Measurements from ENCODE around the gene ZNF516.

Gene ZNF516

DNA sequence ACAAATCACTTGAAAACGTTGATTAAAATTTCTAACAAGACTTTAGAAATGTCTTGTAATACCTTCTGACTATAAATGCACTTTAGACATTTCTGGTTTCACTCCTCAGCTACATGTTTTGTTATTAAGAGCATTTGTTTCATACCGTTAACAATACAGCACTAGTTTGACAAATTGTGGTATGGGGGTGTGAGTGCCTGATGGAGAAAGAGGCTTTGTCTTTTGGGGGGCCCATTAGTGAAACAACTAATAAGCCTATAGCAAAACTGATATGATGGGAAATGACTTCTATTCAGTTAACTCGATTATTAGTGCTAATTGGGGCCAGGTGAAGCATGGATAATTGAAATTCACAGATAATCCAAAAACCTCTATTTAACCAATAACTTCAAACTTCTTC lies 30.9 kb upstream of the ZNF516 start:
- Histone ChIP-seq H3K9ac (ENCODE audit: low read depth in 1 of 2, low read length in 2 of 2) (no peak overlapping the region), H3K9me3 (ENCODE audit: control insufficient read depth in 1 of 2, low read length in 2 of 2) (no peaks in the 10 kb centered on the region), H3K36me3 (ENCODE audit: control insufficient read depth in 1 of 2, insufficient read depth in 2 of 2, low read length in 2 of 2) (no peaks in the 10 kb centered on the region), H3K27ac (ENCODE audit: low read depth, low read length) (no peak overlapping the region), H3K27me3 (ENCODE audit: control insufficient read depth in 1 of 2, insufficient read depth in 2 of 2, low read length in 2 of 2) (peaks cover 4 to 6% of the 10 kb centered on the region in 2 donors), H3K4me3 (ENCODE audit: low read depth in 1 of 2, low read length in 2 of 2) (no peak overlapping the region), H3K4me1 (ENCODE audit: control insufficient read depth in 1 of 2, insufficient read depth in 2 of 2, low read length in 2 of 2) (peaks cover 6 to 8% of the 10 kb centered on the region in 2 donors)

DNA sequence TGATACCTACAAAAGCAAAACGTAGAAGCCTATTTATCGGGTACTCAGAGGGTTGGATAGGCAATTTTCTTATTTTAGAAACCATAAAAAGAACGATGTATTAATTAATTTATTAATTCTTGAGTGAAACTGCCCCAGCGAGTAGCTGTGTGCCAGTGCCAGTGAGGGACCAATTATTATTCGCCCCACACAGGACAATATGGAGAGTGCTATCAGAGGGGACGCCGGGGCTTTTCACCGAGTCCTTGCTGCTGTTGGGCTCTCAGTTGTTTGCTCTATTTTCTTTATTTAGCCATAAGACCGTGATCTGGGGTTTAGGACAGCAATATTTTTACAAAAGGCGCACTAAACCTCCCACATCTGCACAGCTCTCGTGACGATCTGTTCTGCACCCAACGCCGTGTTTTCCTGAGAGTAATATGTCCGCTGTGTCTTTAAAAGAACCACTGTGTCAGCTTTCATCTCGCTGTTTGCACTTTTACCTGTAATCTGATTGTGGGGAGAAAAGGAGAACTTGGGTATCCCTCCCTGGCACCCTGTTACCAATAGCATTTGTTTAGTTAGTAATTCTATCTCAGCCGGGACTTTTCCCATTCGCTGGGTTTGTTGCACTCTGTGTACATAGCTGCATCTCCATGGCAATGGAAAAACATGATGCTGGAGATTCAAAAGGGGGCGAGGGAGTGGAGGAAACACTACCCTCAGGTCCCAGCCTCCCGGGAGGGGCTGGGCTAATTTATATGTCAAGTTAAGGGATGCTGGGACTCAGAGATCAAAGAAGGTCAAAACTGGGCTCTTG lies 30.1 kb upstream of the ZNF516 start:
- H3K4me3 ChIP-seq (ENCODE audit: low read depth in 1 of 2, low read length in 2 of 2), result peak overlapping the region; percentile 45 to 68
- no peak overlapping the region for H3K27ac ChIP-seq (ENCODE audit: low read depth, low read length)
- H3K27me3 ChIP-seq (ENCODE audit: control insufficient read depth in 1 of 2, insufficient read depth in 2 of 2, low read length in 2 of 2), result peaks cover 4 to 6% of the 10 kb centered on the region in 2 donors
- H3K4me1 ChIP-seq (ENCODE audit: control insufficient read depth in 1 of 2, insufficient read depth in 2 of 2, low read length in 2 of 2), result peaks cover 6 to 8% of the 10 kb centered on the region in 2 donors
- H3K9me3 ChIP-seq (ENCODE audit: control insufficient read depth in 1 of 2, low read length in 2 of 2), result no peaks in the 10 kb centered on the region
- H3K36me3 ChIP-seq (ENCODE audit: control insufficient read depth in 1 of 2, insufficient read depth in 2 of 2, low read length in 2 of 2), result no peaks in the 10 kb centered on the region
- H3K9ac ChIP-seq (ENCODE audit: low read depth in 1 of 2, low read length in 2 of 2), result peak overlapping the region in 1 of 2 donors; percentile 63

DNA sequence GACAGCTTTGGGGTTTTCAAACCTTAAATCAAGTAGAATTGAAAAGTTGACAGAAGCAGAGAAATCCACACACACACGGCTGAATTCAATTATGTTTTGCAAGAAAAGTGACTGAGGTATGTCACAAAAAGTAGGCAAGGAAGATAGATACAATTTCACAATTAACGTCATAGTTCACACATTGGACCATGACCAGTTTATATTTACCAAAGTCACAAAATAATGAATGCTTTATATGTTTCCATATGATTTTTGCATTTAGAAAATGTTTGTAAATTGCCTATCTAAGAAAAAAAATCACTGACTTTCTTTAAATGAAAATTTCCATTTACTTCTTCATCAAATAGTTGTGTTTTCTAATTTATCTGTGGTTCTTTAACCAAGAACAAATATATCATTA lies 29.4 kb upstream of the ZNF516 start:
- no peaks in the 10 kb centered on the region for H3K36me3 ChIP-seq (ENCODE audit: control insufficient read depth in 1 of 2, insufficient read depth in 2 of 2, low read length in 2 of 2)
- no peak overlapping the region for H3K27ac ChIP-seq (ENCODE audit: low read depth, low read length)
- H3K9me3 ChIP-seq (ENCODE audit: control insufficient read depth in 1 of 2, low read length in 2 of 2), result no peaks in the 10 kb centered on the region
- H3K27me3 ChIP-seq (ENCODE audit: control insufficient read depth in 1 of 2, insufficient read depth in 2 of 2, low read length in 2 of 2), result peaks cover 4 to 6% of the 10 kb centered on the region in 2 donors
- H3K9ac ChIP-seq (ENCODE audit: low read depth in 1 of 2, low read length in 2 of 2), result no peak overlapping the region
- peaks cover 6 to 8% of the 10 kb centered on the region in 2 donors for H3K4me1 ChIP-seq (ENCODE audit: control insufficient read depth in 1 of 2, insufficient read depth in 2 of 2, low read length in 2 of 2)
- peak overlapping the region in 1 of 2 donors; percentile 45 for H3K4me3 ChIP-seq (ENCODE audit: low read depth in 1 of 2, low read length in 2 of 2)

DNA sequence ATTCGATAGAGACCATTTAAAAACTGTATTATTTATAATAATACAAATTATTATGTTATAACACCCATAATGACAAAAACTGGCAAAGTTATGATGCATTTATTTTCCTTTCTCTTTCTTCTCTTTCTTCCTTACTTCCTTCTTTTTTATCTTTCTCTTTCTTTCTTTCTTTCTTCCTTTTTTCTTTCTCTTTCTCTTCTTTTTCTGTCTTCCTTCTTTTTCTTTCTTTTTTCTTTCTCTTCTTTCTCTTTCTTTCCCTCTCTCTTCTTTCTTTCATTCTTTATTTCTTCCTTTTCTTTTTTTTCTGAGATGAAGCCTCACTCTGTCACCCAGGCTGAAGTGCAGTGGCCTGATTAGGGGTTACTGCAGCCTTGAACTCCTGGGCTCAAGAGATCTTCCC lies 27.5 kb upstream of the ZNF516 start:
- Histone ChIP-seq H3K27ac (ENCODE audit: low read depth, low read length) (no peak overlapping the region), H3K4me3 (ENCODE audit: low read depth in 1 of 2, low read length in 2 of 2) (no peak overlapping the region), H3K27me3 (ENCODE audit: control insufficient read depth in 1 of 2, insufficient read depth in 2 of 2, low read length in 2 of 2) (peaks cover 4 to 6% of the 10 kb centered on the region in 2 donors), H3K4me1 (ENCODE audit: control insufficient read depth in 1 of 2, insufficient read depth in 2 of 2, low read length in 2 of 2) (peaks cover 0 to 4% of the 10 kb centered on the region in 2 donors), H3K9ac (ENCODE audit: low read depth in 1 of 2, low read length in 2 of 2) (no peak overlapping the region), H3K9me3 (ENCODE audit: control insufficient read depth in 1 of 2, low read length in 2 of 2) (no peaks in the 10 kb centered on the region), H3K36me3 (ENCODE audit: control insufficient read depth in 1 of 2, insufficient read depth in 2 of 2, low read length in 2 of 2) (no peaks in the 10 kb centered on the region)

DNA sequence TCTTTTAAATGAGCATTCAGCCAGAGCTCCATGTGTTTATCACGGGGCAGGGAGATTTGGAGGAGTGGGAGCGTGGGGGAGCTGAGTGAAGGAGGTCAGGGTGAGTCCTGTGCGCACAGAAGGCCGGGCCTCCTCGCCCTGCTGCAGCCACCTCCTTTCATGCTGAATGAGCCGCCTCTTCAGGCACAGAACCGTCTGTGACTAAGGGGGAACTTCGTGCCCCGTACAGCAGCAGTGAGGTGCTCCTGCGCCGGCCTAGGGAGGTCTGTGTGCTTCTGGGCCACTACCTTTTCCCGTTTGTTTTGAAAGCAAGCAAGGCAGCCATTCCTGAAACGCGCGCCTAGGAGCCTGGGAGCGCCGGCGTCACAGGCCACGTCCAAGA lies 27.1 kb upstream of the ZNF516 start:
- Histone ChIP-seq H3K27ac (ENCODE audit: low read depth, low read length) (no peak overlapping the region), H3K27me3 (ENCODE audit: control insufficient read depth in 1 of 2, insufficient read depth in 2 of 2, low read length in 2 of 2) (peaks cover 4 to 5% of the 10 kb centered on the region in 2 donors), H3K4me1 (ENCODE audit: control insufficient read depth in 1 of 2, insufficient read depth in 2 of 2, low read length in 2 of 2) (peaks cover 0 to 4% of the 10 kb centered on the region in 2 donors), H3K36me3 (ENCODE audit: control insufficient read depth in 1 of 2, insufficient read depth in 2 of 2, low read length in 2 of 2) (no peaks in the 10 kb centered on the region), H3K9me3 (ENCODE audit: control insufficient read depth in 1 of 2, low read length in 2 of 2) (no peaks in the 10 kb centered on the region), H3K9ac (ENCODE audit: low read depth in 1 of 2, low read length in 2 of 2) (no peak overlapping the region), H3K4me3 (ENCODE audit: low read depth in 1 of 2, low read length in 2 of 2) (no peak overlapping the region)

DNA sequence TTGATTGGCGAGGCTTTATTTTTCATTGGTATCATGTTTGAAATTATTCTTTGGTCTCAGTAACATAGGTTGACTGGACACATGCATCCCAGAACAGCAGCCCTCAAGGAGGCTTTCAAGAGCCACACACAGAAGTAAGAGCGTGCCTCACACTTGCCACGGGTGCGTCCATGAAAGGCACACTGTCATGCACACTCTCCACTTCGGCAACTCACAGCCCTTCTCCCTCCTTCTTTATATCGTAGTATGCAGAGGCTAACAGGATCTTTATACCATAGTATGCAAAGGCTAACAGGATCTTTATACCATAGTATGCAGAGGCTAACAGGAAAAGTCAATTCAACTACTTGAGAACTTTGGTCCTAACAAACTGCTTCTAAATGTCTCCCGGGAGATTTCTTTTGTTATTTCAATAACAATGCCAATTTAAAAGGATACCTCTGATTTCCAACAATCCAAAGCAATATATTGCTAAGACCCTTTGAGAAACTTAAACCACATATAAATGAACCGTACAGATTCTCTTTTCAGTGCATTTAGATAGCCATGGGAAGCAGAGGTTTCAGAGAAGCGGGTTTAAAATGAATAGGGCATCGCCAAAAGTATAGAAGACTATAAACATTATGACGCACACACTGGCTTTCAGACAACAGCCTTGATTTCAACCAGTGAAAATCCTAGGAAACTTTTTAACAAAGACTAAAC lies 26.5 kb upstream of the ZNF516 start:
- H3K4me3 ChIP-seq (ENCODE audit: low read depth in 1 of 2, low read length in 2 of 2), result no peak overlapping the region
- no peak overlapping the region for H3K9ac ChIP-seq (ENCODE audit: low read depth in 1 of 2, low read length in 2 of 2)
- H3K27ac ChIP-seq (ENCODE audit: low read depth, low read length), result no peak overlapping the region
- H3K9me3 ChIP-seq (ENCODE audit: control insufficient read depth in 1 of 2, low read length in 2 of 2), result no peaks in the 10 kb centered on the region
- H3K36me3 ChIP-seq (ENCODE audit: control insufficient read depth in 1 of 2, insufficient read depth in 2 of 2, low read length in 2 of 2), result no peaks in the 10 kb centered on the region
- peaks cover 0 to 4% of the 10 kb centered on the region in 2 donors for H3K4me1 ChIP-seq (ENCODE audit: control insufficient read depth in 1 of 2, insufficient read depth in 2 of 2, low read length in 2 of 2)
- no peaks in the 10 kb centered on the region for H3K27me3 ChIP-seq (ENCODE audit: control insufficient read depth in 1 of 2, insufficient read depth in 2 of 2, low read length in 2 of 2)

DNA sequence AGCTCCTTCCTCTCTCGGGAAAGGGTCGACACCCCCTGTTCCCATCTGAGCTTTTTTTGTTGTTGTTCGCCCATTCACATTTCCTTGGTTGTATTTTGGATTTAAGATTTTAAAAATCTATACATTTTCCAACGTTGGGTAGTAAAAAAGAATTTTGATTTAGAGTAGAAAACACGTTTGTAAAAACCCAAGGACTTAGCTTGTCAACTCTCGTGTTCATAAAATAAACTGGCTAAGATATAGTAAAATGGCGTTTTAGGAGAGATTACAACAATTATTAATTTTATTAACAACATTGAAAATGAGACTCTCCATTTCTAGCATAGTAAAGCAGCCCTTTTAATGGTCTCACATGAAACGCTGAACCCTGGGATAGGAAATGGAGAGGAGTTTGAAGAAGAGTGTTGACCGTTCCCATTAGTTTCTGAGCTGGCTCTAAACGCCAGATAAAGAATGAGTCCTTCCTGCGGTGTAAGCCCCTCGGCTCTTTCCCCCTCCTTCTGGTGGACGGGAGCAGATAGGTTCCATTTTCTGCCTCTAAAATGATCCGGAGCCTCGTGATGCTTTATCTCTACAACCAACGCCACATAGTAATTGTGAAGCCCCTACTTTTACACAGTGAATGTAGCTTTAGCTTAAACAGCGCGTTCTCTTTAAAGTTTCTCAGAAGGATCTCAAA lies 24.0 kb upstream of the ZNF516 start:
- Histone ChIP-seq H3K4me1 (ENCODE audit: control insufficient read depth in 1 of 2, insufficient read depth in 2 of 2, low read length in 2 of 2) (peaks cover 0 to 4% of the 10 kb centered on the region in 2 donors), H3K4me3 (ENCODE audit: low read depth in 1 of 2, low read length in 2 of 2) (peak overlapping the region; percentile 48), H3K9ac (ENCODE audit: low read depth in 1 of 2, low read length in 2 of 2) (peak overlapping the region; percentile 2 to 16), H3K27ac (ENCODE audit: low read depth, low read length) (peak overlapping the region; percentile 61), H3K27me3 (ENCODE audit: control insufficient read depth in 1 of 2, insufficient read depth in 2 of 2, low read length in 2 of 2) (no peaks in the 10 kb centered on the region), H3K36me3 (ENCODE audit: control insufficient read depth in 1 of 2, insufficient read depth in 2 of 2, low read length in 2 of 2) (no peaks in the 10 kb centered on the region), H3K9me3 (ENCODE audit: control insufficient read depth in 1 of 2, low read length in 2 of 2) (no peaks in the 10 kb centered on the region)

DNA sequence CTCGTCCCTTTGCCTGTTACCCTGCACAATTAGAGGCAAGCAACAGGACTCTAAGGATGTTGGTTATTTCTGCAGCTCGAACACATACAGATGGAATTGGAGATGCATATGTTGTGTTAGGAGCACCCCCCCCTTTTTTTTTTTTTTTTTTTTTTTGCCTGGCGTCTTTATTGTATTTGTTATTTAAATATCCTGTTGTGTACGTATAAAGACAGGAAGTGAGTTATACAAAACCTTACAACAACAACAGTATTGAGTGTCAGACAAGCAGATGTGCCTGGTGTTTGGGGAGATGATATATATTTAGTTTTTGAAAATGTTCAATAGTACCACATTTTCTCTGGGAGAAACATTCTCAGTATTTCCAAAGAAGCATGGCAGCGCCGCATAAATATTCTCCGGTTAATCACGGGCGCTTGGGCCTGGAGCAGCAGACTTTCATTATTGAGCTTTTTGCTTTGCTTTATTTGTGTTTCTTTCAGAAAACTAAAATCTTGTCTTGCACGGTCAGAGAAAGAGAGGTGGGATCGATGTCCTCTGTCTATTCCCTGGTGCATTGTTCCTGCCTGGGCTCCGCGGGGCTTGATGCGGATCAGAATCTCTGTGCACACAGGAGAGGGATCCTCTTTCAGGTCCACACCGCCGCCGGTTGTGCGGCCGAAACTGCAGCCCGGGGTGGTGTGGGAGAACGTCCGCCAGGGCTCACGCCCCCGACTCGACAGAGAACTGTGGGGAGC lies 23.2 kb upstream of the ZNF516 start:
- Histone ChIP-seq H3K4me3 (ENCODE audit: low read depth in 1 of 2, low read length in 2 of 2) (peak overlapping the region; percentile 48), H3K27ac (ENCODE audit: low read depth, low read length) (no peak overlapping the region), H3K36me3 (ENCODE audit: control insufficient read depth in 1 of 2, insufficient read depth in 2 of 2, low read length in 2 of 2) (no peaks in the 10 kb centered on the region), H3K27me3 (ENCODE audit: control insufficient read depth in 1 of 2, insufficient read depth in 2 of 2, low read length in 2 of 2) (no peaks in the 10 kb centered on the region), H3K4me1 (ENCODE audit: control insufficient read depth in 1 of 2, insufficient read depth in 2 of 2, low read length in 2 of 2) (peaks cover 0 to 4% of the 10 kb centered on the region in 2 donors), H3K9ac (ENCODE audit: low read depth in 1 of 2, low read length in 2 of 2) (peak overlapping the region; percentile 1 to 2), H3K9me3 (ENCODE audit: control insufficient read depth in 1 of 2, low read length in 2 of 2) (no peaks in the 10 kb centered on the region)

DNA sequence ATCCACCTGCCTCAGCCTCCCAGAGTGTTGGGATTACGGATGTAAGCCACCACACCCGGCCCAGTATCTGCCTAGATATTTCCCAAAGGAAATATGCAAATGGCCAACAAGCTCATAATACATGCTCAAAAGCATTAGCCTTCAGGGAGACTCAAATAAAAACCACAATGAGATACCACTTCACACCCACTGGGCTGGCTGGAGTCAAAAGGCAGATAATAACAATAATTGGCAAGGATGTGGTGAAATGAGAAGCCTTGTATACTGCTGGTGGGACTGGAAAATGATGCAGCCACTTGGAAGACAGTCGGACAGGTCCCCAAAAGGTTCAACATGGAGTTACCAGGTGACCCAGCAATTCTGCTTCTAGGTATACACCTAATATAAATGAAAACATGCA lies 20.5 kb upstream of the ZNF516 start:
- Histone ChIP-seq H3K27ac (ENCODE audit: low read depth, low read length) (no peak overlapping the region), H3K27me3 (ENCODE audit: control insufficient read depth in 1 of 2, insufficient read depth in 2 of 2, low read length in 2 of 2) (no peaks in the 10 kb centered on the region), H3K36me3 (ENCODE audit: control insufficient read depth in 1 of 2, insufficient read depth in 2 of 2, low read length in 2 of 2) (no peaks in the 10 kb centered on the region), H3K9ac (ENCODE audit: low read depth in 1 of 2, low read length in 2 of 2) (no peak overlapping the region), H3K4me3 (ENCODE audit: low read depth in 1 of 2, low read length in 2 of 2) (no peak overlapping the region), H3K4me1 (ENCODE audit: control insufficient read depth in 1 of 2, insufficient read depth in 2 of 2, low read length in 2 of 2) (peaks cover 0 to 4% of the 10 kb centered on the region in 2 donors), H3K9me3 (ENCODE audit: control insufficient read depth in 1 of 2, low read length in 2 of 2) (no peaks in the 10 kb centered on the region)
